H1 (cell line): ENCODE data around the gene WWC2. TPM values are rescaled to one million over a fixed set of nuclear protein-coding genes. Genes with fewer than 3 reads are reported as not detected.

Source experiments
- CTCF ChIA-PET: fragments of 300-600 bp; sonication (Branson Sonifier 250); formaldehyde crosslinking; loops from one replicate; lab custom pipeline; 2021; ENCODE audit not compliant: partially characterized antibody; lab: Charles Lee
- POLR2A ChIA-PET: fragments of 300-600 bp; sonication (Branson Sonifier 250); formaldehyde crosslinking; loops from one replicate; lab custom pipeline; 2021; ENCODE audit warnings: inconsistent platforms; ENCODE audit not compliant: partially characterized antibody; lab: Charles Lee
- DNase-seq, 2 experiments: peaks; one replicate each; pipeline versions ENCODE4 v3.0.0 to v3.0.0-alpha.2; 2010 to 2022; ENCODE audit warnings: low spot score in 2 of 2, low read depth in 1 of 2, mixed read lengths in 1 of 2
- FAIRE-seq: peaks from 2 replicates; lab custom pipeline; 2011; peaks lifted over from hg19 to GRCh38; lab: Jason Lieb, UNC
- H2AFZ ChIP-seq: 2 replicates; pipeline ENCODE4 v1.8.1; 2012; ENCODE audit warnings: low read length, inconsistent platforms
- H2AK5ac ChIP-seq: 2 replicates; pipeline ENCODE4 v1.6.1; 2013; ENCODE audit warnings: low read depth, low read length
- H2BK120ac ChIP-seq: replicated peaks from 2 replicates; pipeline ENCODE3; 2013; ENCODE audit warnings: low read depth, low read length, inconsistent platforms
- H2BK12ac ChIP-seq: 2 replicates; pipeline ENCODE4 v1.6.1; 2013; ENCODE audit warnings: low read depth, low read length
- H2BK15ac ChIP-seq: 2 replicates; pipeline ENCODE4 v1.6.1; 2013; ENCODE audit warnings: low read length
- H2BK20ac ChIP-seq: 2 replicates; pipeline ENCODE4 v1.6.1; 2013; ENCODE audit warnings: low read length
- H2BK5ac ChIP-seq: 2 replicates; pipeline ENCODE4 v1.6.1; 2013; ENCODE audit warnings: low read depth, low read length
- H3K14ac ChIP-seq: 2 replicates; pipeline ENCODE4 v1.6.1; 2013; ENCODE audit warnings: inconsistent platforms; ENCODE audit not compliant: insufficient read length
- H3K18ac ChIP-seq: 2 replicates; pipeline ENCODE4 v1.6.1; 2013; ENCODE audit warnings: low read length; ENCODE audit errors: extremely low read depth
- H3K23ac ChIP-seq: 2 replicates; pipeline ENCODE4 v1.6.1; 2013; ENCODE audit warnings: inconsistent platforms; ENCODE audit not compliant: insufficient read length
- H3K23me2 ChIP-seq: 2 replicates; pipeline ENCODE4 v1.6.1; 2013; ENCODE audit warnings: low read depth, low read length
- H3K27ac ChIP-seq: 2 replicates; pipeline ENCODE4 v1.6.1; 2011; ENCODE audit warnings: low read depth, low read length, inconsistent platforms
- H3K27me3 ChIP-seq, 4 experiments: replicated peaks in 1 of 4; 1 replicate in 1 of 4; 2 replicates in 3 of 4; pipeline versions ENCODE4 v1.6.1 to v1.8.1; 2011 to 2013; ENCODE audit warnings: low read length in 3 of 4, mild to moderate bottlenecking in 3 of 4, inconsistent platforms in 2 of 4, mixed read lengths in 2 of 4, moderate library complexity in 1 of 4; ENCODE audit not compliant: control insufficient read depth in 3 of 4, insufficient read depth in 3 of 4; ENCODE audit errors: extremely low read depth in 1 of 4
- H3K36me3 ChIP-seq, 4 experiments: 2 replicates each; pipeline versions ENCODE4 v1.6.1 to v1.8.1; 2011 to 2013; ENCODE audit warnings: mild to moderate bottlenecking in 4 of 4, low read length in 3 of 4, moderate library complexity in 2 of 4, control low read depth in 1 of 4, inconsistent platforms in 1 of 4; ENCODE audit not compliant: insufficient read depth in 4 of 4, control insufficient read depth in 2 of 4
- H3K4ac ChIP-seq: replicated peaks from 2 replicates; pipeline ENCODE3; 2013; ENCODE audit warnings: low read length, low read depth, mixed read lengths, inconsistent platforms; ENCODE audit not compliant: insufficient read length
- H3K4me1 ChIP-seq, 4 experiments: replicated peaks in 1 of 4; 1 replicate in 1 of 4; 2 replicates in 3 of 4; pipeline versions ENCODE4 v1.6.1 to v1.8.1; 2011 to 2013; ENCODE audit warnings: low read length in 3 of 4, inconsistent platforms in 2 of 4, mixed read lengths in 1 of 4; ENCODE audit not compliant: insufficient read depth in 4 of 4, control insufficient read depth in 3 of 4
- H3K4me2 ChIP-seq, 2 experiments: 2 replicates each; pipeline versions ENCODE4 v1.6.1 to v1.8.1; 2011 to 2013; ENCODE audit warnings: low read depth in 2 of 2, low read length in 2 of 2, control low read depth in 1 of 2, inconsistent platforms in 1 of 2, mild to moderate bottlenecking in 1 of 2; ENCODE audit not compliant: insufficient read depth in 1 of 2
- H3K4me3 ChIP-seq, 4 experiments: fragments of 200-600, 300-600 bp in 1 of 4; sonication (generic), shearing (Covaris generic), sonication (Bioruptor Twin) in 1 of 4; 2 replicates each; pipeline versions ENCODE4 v1.5.1 to v1.8.1; 2011 to 2016; ENCODE audit warnings: low read length in 4 of 4, low read depth in 3 of 4, control low read depth in 2 of 4, inconsistent platforms in 2 of 4, mild to moderate bottlenecking in 2 of 4, mixed read lengths in 1 of 4, moderate library complexity in 1 of 4; ENCODE audit not compliant: insufficient read depth in 2 of 4; ENCODE audit errors: extremely low read depth in 1 of 4
- H3K56ac ChIP-seq: replicated peaks from 2 replicates; pipeline ENCODE3; 2013; ENCODE audit warnings: low read depth, mild to moderate bottlenecking, mixed read lengths, low read length, inconsistent platforms; ENCODE audit not compliant: insufficient read length
- H3K79me1 ChIP-seq: 2 replicates; pipeline ENCODE4 v1.6.1; 2013; ENCODE audit warnings: low read depth, low read length, control low read depth
- H3K79me2 ChIP-seq, 2 experiments: 2 replicates each; pipeline versions ENCODE4 v1.6.1 to v1.8.1; 2012 to 2013; ENCODE audit warnings: low read length in 2 of 2, mild to moderate bottlenecking in 2 of 2, inconsistent platforms in 1 of 2; ENCODE audit not compliant: insufficient read depth in 2 of 2, control insufficient read depth in 1 of 2
- H3K9ac ChIP-seq, 4 experiments: replicated peaks in 1 of 4; 1 replicate in 1 of 4; 2 replicates in 3 of 4; pipeline versions ENCODE4 v1.6.1 to v1.8.1; 2011 to 2013; ENCODE audit warnings: low read depth in 3 of 4, low read length in 3 of 4, control low read depth in 2 of 4, mild to moderate bottlenecking in 2 of 4, moderate library complexity in 2 of 4, inconsistent platforms in 1 of 4; ENCODE audit errors: extremely low read depth in 1 of 4
- H3K9me3 ChIP-seq, 2 experiments: 2 replicates each; pipeline versions ENCODE4 v1.6.1 to v1.8.1; 2012 to 2013; ENCODE audit warnings: mild to moderate bottlenecking in 2 of 2, moderate library complexity in 2 of 2, control low read depth in 1 of 2, inconsistent platforms in 1 of 2, low read depth in 1 of 2, low read length in 1 of 2, mixed read lengths in 1 of 2; ENCODE audit not compliant: insufficient read depth in 2 of 2
- H4K20me1 ChIP-seq, 2 experiments: replicated peaks in 1 of 2; 2 replicates each; pipeline versions ENCODE3 to v1.8.1; 2011 to 2013; ENCODE audit warnings: inconsistent platforms in 2 of 2, low read length in 2 of 2, mild to moderate bottlenecking in 1 of 2; ENCODE audit not compliant: insufficient read depth in 2 of 2, control insufficient read depth in 1 of 2
- H4K5ac ChIP-seq: 2 replicates; pipeline ENCODE4 v1.6.1; 2013; ENCODE audit warnings: low read length, low read depth, mixed read lengths, inconsistent platforms; ENCODE audit not compliant: insufficient read length
- H4K8ac ChIP-seq: 2 replicates; pipeline ENCODE4 v1.8.0; 2013; ENCODE audit warnings: mild to moderate bottlenecking, moderate library complexity, low read length, inconsistent platforms; ENCODE audit not compliant: insufficient read depth; ENCODE audit errors: extremely low read depth
- H4K91ac ChIP-seq: replicated peaks from 2 replicates; pipeline ENCODE3; 2013; ENCODE audit warnings: low read length, mixed read lengths, inconsistent platforms; ENCODE audit not compliant: insufficient read length
- ASH2L ChIP-seq: fragments of 200-600, 300-600 bp; sonication (generic); IDR thresholded peaks from one replicate; pipeline ENCODE4 v1.7.1; 2017; ENCODE audit warnings: low read length
- BRCA1 ChIP-seq: IDR thresholded peaks from 2 replicates; pipeline ENCODE4 v1.6.1; 2012; ENCODE audit warnings: low read depth, low read length, improper control_type of control experiment
- CEBPB ChIP-seq: IDR thresholded peaks from 2 replicates; pipeline ENCODE4 v1.6.1; 2012; ENCODE audit warnings: low read depth, low read length
- RBBP5 ChIP-seq: IDR thresholded peaks from 2 replicates; pipeline ENCODE4 v1.7.1; 2012; ENCODE audit warnings: low read depth, mild to moderate bottlenecking, inconsistent platforms, low read length, moderate library complexity, borderline replicate concordance
- SAP30 ChIP-seq: fragments of 300-600 bp; sonication (generic); IDR thresholded peaks from 2 replicates; pipeline ENCODE4 v1.7.1; 2012; ENCODE audit warnings: low read length, moderate library complexity, mild to moderate bottlenecking, inconsistent platforms; ENCODE audit not compliant: insufficient read depth, insufficient replicate concordance
- WGBS, 2 experiments: shearing (Covaris generic) in 1 of 2; methylation state at CpG; one replicate each; pipeline versions ENCODE4 v1.1.6 to v1.1.7; 2013 to 2015; ENCODE audit warnings: low lambda C conversion rate in 2 of 2, mixed read lengths in 2 of 2, inconsistent platforms in 1 of 2, low coverage in 1 of 2, missing lambda C conversion rate in 1 of 2; ENCODE audit not compliant: insufficient replicate concordance in 2 of 2, insufficient coverage in 1 of 2, insufficient read length in 1 of 2; ENCODE audit errors: extremely low coverage in 1 of 2, missing lambda C conversion rate in 1 of 2; 5-methylcytosine and 5-hydroxymethylcytosine counted together
- polyA plus RNA-seq, 7 experiments: library from polyadenylated mRNA; depleted of rRNA in 3 of 7; stranded (reverse) in 5 of 7; unstranded in 2 of 7; fragments of >200 nt in 5 of 7; fragments of 200-250 nt in 2 of 7; gene quantifications; 1 replicate in 5 of 7; 2 replicates in 1 of 7; 4 replicates in 1 of 7; pipeline versions ENCODE4 v1.2.1 to v1.2.3, GENCODE V29; 2011 to 2013; ENCODE audit warnings: missing spikeins in 2 of 7, mixed read lengths in 2 of 7
- total RNA-seq: library from RNA; stranded (reverse); fragmentation: NEBNext Ultra II Directional; extraction: Animal tissue kit (Norgen Biotek cat#: 25700); gene quantifications from 2 replicates; pipeline ENCODE4 v1.2.1, GENCODE V29; 2021
- TF ChIP-seq, protein P1 (sequence below): IDR thresholded peaks from 2 replicates; pipeline ENCODE4 v1.6.1; 2011; ENCODE audit warnings: low read depth, mild to moderate bottlenecking, low read length; ENCODE audit not compliant: insufficient read depth

WWC2 gene
- total and polyA plus RNA-seq, 2 of the 8 experiments (the other 6 are each of a cell fraction or from before 2014, with no cell fraction given): 17.6 to 135 TPM

DNA sequence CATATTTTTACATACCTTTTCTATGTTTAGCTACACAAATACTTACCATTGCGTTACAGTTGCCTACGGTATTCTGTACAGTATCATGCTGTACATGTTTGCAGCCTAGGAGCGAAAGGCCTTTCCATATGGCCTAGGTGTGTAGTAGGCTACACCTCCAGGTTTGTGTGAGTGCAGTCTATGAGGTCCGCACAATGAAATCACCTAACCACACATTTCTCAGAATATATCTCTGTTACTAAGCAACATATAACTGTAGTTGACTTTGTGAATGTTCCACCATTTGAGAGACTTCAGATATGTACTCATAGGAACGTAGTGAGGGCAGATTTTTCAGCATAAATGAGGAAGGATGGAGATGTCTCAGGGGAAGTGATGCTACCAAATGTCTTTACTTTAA, 62.6 kb downstream of the WWC2 start:
- CTCF ChIA-PET: interaction anchor here (1.0 kb wide), 1 partner anchor 9 kb away, joined by 3 read pairs; no protein-coding TSS in a partner anchor
- TF ChIP-seq RBBP5 (no peak), BRCA1 (no peak), SAP30 (no peak), CEBPB (no peak), ASH2L (no peak)
- TF ChIP-seq, protein P1, sequence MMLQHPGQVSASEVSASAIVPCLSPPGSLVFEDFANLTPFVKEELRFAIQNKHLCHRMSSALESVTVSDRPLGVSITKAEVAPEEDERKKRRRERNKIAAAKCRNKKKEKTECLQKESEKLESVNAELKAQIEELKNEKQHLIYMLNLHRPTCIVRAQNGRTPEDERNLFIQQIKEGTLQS: no peak

More for the DNA sequence above, 62.6 kb downstream of the WWC2 start:
- Histone ChIP-seq H2BK15ac (no peak overlapping the region), H4K91ac (no peak overlapping the region), H4K20me1 (peaks cover 5 to 8% of the 10 kb centered on the region in 2 experiments), H2AFZ (no peak overlapping the region), H3K23me2 (no peaks in the 10 kb centered on the region), H3K18ac (no peak overlapping the region), H2BK20ac (no peak overlapping the region), H3K4ac (no peak overlapping the region), H3K4me1 (peaks cover 0 to 10% (median 4%) of the 10 kb centered on the region in 4 experiments; a peak in 3 of 7 replicates), H3K79me2 (peaks cover 6 to 96% of the 10 kb centered on the region in 2 experiments), H2BK12ac (no peak overlapping the region), H2AK5ac (no peak overlapping the region), H3K4me3 (no peak overlapping the region), H4K5ac (no peak overlapping the region), H3K56ac (no peak overlapping the region), H3K14ac (no peak overlapping the region), H3K4me2 (no peak overlapping the region), H4K8ac (no peak overlapping the region), H3K9ac (no peak overlapping the region), H2BK120ac (no peak overlapping the region), H3K27me3 (no peaks in the 10 kb centered on the region), H3K9me3 (no peaks in the 10 kb centered on the region), H3K23ac (no peak overlapping the region), H3K27ac (no peak overlapping the region), H2BK5ac (no peak overlapping the region), H3K79me1 (peaks cover 7% of the 10 kb centered on the region; the same call in 1 of the 2 replicates), H3K36me3 (no peaks in the 10 kb centered on the region; a peak in 1 of 8 replicates)
- DNase-seq (no peak), FAIRE-seq (no peak)
- 96% methylated on average over 5 of the region's 5 CpGs; no CpG with 5 or more reads in 1 of the 2 experiments for WGBS, 2 experiments
- POLR2A ChIA-PET: interaction anchor here (0.7 to 1.1 kb wide), 2 partner anchors 13 to 52 kb away, joined by 3 read pairs; no protein-coding TSS in a partner anchor
